Stimulated activated naive CD8-positive, alpha-beta T cell treated with anti-CD3 and anti-CD28 coated beads, Interleukin-15, amount 100 ng/mL, for 72 hours (primary cell): ENCODE data around the gene GRK1.

ENCODE experiments used
- ATAC-seq: fragments of 150-1000 bp; cut with Tn5 transposase; 2 replicates; pipeline ENCODE4 v1.10.0; 2021; ENCODE audit warnings: mild to moderate bottlenecking, moderate library complexity
- DNase-seq, 2 donors: peaks; one replicate each; pipeline ENCODE4 v3.0.0; 2021 to 2022
- H3K27ac Mint-ChIP-seq, 2 donors: one replicate each; pipeline ENCODE4 v1.8.0; 2022; ENCODE audit warnings: mild to moderate bottlenecking in 2 of 2, mixed read lengths in 2 of 2, moderate library complexity in 2 of 2
- H3K27me3 Mint-ChIP-seq: one replicate; pipeline ENCODE4 v1.8.0; 2022; ENCODE audit warnings: mixed read lengths
- H3K4me1 Mint-ChIP-seq: one replicate; pipeline ENCODE4 v1.8.0; 2022; ENCODE audit warnings: mild to moderate bottlenecking, mixed read lengths
- H3K4me3 Mint-ChIP-seq, 2 donors: one replicate each; pipeline ENCODE4 v1.8.0; 2022; ENCODE audit warnings: mild to moderate bottlenecking in 2 of 2, mixed read lengths in 2 of 2, moderate library complexity in 1 of 2
- H3K9me3 Mint-ChIP-seq, 2 donors: one replicate each; pipeline ENCODE4 v1.8.0; 2022; ENCODE audit warnings: mixed read lengths in 2 of 2

Gene GRK1

DNA sequence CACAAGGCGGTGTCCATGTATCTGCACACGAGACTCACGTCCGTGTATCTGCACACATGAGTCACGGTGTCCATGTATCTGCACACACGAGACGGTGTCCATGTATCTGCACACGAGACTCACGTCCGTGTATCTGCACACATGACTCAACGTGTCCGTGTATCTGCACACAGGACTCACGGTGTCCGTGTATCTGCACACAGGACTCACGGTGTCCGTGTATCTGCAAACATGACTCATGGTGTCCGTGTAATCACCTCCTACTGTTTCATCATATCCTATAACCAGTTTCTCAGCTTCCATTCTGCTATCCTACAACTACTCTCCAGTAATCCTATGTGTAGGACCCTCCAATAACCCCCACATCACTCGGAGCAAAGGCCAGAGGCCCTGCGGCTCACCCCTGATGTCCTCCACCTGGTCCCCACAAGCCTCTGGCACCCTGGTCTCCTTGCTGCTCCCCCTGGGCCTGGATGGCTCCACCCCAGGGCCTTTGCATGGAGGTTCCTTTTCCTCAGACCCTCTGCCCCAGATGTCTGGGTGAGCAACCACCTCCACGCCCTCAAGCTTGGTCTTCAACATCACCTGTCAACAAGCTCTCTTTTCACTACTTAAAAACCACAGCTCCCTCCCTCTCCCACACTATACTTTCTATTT is 89.5 kb downstream of the GRK1 start:
- DNase-seq (no peak), ATAC-seq (no peak)
- H3K27me3 Mint-ChIP-seq: peaks cover 61% of the 10 kb centered on the region
- peaks cover 0 to under 1% of the 10 kb centered on the region in 2 donors for H3K9me3 Mint-ChIP-seq
- peak overlapping the region in 1 of 2 donors; percentile 35 for H3K27ac Mint-ChIP-seq
- H3K4me1 Mint-ChIP-seq: peaks cover 26% of the 10 kb centered on the region
- no peak overlapping the region for H3K4me3 Mint-ChIP-seq

DNA sequence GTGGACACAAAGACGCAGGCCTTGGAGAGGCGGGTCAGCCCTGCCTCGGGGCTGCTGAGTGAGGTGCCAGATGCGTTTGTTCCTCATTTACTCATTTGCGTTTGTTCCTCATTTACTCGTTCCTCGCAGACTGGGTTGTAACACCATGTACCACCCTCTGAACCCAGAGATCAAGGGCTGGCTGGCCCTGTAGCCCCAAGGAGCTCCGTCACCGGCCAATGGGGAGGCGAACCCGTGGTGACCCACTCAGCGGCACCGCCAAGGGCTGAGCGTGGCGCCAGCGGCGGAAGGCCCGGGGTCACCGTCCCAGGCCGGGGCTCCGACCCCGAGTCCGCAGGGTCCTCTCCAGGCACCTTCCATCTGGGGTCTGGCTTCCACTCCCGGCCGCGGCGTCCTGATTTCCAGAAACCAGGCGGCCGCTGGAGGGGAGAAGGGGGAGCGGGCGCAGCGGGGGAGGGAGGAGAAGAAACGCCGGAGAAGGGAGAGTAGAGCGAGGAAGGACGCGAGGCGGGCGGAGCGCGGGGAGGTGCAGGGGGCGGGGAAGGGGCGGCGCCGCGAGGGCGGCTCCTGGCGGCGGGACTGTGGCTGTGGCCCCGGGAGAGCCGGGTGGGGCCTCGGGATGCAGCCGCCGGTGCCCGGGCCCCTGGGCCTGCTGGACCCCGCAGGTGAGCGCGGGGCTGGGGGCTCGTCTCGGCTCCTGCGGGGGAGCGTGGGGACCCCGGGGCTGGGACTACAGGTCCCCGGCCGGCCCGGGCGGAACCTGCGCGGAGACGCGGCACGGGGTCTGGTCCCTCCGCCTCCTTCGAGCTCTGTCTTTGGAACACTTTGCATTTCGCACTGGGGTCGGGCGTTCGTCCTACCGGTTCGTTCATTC is 91.9 kb downstream of the GRK1 start, which contains the start of gene TMEM255B:
Gene TMEM255B (plus strand): TSS at position 576 of the 874 bp plus-strand sequence. CDS start 44 bp downstream, at position 620.
- Mint-ChIP-seq H3K4me1 (peaks cover 26% of the 10 kb centered on the region), H3K4me3 (peak within 1 kb of the TSS; percentile 84 to 95), H3K27me3 (peaks cover 84% of the 10 kb centered on the region), H3K27ac (no peak within 1 kb of the TSS), H3K9me3 (no peaks in the 10 kb centered on the region)
- ATAC-seq (peak; percentile 92), DNase-seq (peak; percentile 46 to 62)

DNA sequence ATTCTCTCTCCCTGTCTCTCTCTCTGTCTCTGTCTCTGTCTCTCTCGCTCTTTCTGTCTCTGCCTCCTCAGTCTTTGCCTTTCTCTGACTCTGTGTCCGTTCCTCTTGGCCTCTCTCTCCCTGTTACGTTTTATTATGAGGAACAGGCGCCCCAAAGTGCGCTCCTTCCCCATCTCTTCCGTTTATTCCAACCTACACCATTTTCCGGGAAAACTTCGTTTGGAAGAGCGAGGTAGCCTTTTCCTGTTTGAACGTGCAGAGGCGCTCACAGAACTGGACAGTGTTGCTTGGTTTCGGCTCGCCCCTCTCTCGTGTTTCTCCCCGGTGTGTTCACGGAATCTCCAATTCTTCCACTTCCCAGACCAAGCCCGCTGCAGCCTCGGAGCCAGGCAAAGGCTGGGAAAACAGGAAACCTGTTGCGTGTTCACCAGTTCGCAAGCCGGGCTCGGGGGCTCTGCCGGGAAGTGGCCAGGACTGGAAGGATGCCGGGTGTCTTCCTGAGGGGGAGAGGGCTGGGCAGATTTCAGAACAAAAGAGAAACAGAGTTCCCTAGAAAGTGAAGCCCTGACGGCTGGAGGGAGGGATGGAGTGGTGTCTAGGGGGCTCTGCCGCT is 92.6 kb downstream of the GRK1 start:
- H3K4me3 Mint-ChIP-seq: peak overlapping the region; percentile 84 to 95
- no peak overlapping the region for H3K27ac Mint-ChIP-seq
- no peak for ATAC-seq
- DNase-seq: no peak
- H3K4me1 Mint-ChIP-seq: peaks cover 26% of the 10 kb centered on the region
- H3K27me3 Mint-ChIP-seq: peaks cover 80% of the 10 kb centered on the region
- H3K9me3 Mint-ChIP-seq: no peaks in the 10 kb centered on the region

DNA sequence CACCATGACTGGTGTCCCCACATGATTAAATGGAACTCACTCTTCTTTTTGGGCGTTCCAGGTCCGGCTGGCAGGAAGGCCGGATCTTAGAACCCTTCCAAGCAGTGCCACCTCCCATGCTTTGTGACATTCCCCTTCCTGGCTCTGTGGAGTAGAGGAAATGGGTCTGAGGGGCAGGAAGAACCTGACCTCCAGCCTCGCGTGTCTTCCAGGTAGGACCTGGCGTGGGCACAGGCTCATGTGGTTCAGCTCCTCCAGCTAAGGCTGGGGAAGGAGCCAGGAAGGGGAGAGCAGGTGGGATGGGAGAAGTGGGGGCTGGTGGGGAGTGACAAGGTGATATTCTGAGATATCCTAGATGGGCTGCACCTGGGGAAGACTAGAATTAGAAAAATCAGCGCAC is 94.1 kb downstream of the GRK1 start:
- Mint-ChIP-seq H3K4me3 (no peak overlapping the region), H3K9me3 (no peaks in the 10 kb centered on the region), H3K27ac (no peak overlapping the region), H3K4me1 (peaks cover 26% of the 10 kb centered on the region), H3K27me3 (peaks cover 82% of the 10 kb centered on the region)
- ATAC-seq (no peak), DNase-seq (no peak)

DNA sequence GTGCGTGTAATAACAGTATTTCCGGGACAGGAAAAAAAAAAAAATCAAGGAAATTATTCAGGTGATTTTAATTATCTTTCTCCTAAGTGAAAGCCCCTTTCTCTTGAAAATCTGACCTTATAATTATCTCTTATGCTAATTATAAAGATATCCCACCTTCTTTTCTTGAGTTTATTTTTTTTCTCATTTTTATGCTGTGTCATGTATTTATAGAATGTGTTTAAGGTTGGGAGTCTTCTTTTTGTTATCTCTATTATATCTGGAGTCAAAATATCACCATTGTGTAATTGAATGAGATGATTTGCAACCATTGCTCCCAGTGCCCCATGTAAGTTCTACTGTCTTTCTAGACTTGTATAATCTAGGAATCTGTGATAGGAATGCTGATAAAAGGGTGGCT is 95.1 kb downstream of the GRK1 start:
- Mint-ChIP-seq H3K4me3 (no peak overlapping the region), H3K9me3 (no peaks in the 10 kb centered on the region), H3K4me1 (peaks cover 18% of the 10 kb centered on the region), H3K27me3 (peaks cover 76% of the 10 kb centered on the region), H3K27ac (no peak overlapping the region)
- no peak for ATAC-seq
- DNase-seq: no peak

DNA sequence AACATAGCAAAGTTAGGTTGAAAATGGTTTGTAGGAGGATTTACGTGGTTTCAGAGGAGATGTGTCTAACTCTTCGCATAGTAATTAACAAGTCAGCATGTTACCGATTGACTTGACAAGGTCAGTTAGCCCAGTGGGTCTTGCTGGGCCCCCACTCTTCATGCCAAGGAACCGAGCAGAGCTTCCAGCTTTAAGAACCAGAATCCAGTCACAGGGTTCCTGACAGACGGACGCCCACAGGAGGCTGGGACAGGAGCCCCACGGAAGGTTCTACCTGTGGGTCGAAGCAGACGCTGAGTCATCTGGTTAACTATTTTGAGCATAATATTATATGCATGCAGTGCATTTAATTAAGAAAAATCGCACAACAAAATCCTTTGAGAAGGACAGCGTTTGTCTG is 95.5 kb downstream of the GRK1 start:
- Mint-ChIP-seq H3K9me3 (no peaks in the 10 kb centered on the region), H3K4me3 (no peak overlapping the region), H3K27me3 (peaks cover 76% of the 10 kb centered on the region), H3K4me1 (peaks cover 16% of the 10 kb centered on the region), H3K27ac (no peak overlapping the region)
- no peak for ATAC-seq
- no peak for DNase-seq

DNA sequence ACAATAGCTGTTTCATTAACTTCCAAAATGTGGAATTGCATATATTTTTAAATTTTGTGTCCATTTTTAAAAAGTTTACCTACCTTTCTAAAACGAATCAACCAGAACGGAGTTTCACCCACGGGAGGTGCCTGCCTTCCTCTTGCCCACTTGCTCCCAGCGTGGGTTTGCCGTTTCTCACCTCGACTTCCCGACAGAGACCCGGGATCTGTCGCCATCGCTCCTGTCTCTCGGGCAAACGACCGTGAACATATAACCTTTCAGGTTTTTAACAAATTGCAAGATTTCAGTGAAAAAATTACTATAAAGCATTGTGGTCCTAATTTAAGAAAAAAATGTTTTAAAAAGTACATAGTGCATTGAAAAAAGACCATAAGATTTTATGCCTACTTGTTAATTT is 96.2 kb downstream of the GRK1 start:
- H3K27me3 Mint-ChIP-seq: peaks cover 69% of the 10 kb centered on the region
- H3K4me1 Mint-ChIP-seq: peaks cover 13% of the 10 kb centered on the region
- H3K9me3 Mint-ChIP-seq: no peaks in the 10 kb centered on the region
- ATAC-seq: no peak
- peak overlapping the region in 1 of 2 donors; percentile 36 for H3K27ac Mint-ChIP-seq
- no peak for DNase-seq
- H3K4me3 Mint-ChIP-seq: no peak overlapping the region

DNA sequence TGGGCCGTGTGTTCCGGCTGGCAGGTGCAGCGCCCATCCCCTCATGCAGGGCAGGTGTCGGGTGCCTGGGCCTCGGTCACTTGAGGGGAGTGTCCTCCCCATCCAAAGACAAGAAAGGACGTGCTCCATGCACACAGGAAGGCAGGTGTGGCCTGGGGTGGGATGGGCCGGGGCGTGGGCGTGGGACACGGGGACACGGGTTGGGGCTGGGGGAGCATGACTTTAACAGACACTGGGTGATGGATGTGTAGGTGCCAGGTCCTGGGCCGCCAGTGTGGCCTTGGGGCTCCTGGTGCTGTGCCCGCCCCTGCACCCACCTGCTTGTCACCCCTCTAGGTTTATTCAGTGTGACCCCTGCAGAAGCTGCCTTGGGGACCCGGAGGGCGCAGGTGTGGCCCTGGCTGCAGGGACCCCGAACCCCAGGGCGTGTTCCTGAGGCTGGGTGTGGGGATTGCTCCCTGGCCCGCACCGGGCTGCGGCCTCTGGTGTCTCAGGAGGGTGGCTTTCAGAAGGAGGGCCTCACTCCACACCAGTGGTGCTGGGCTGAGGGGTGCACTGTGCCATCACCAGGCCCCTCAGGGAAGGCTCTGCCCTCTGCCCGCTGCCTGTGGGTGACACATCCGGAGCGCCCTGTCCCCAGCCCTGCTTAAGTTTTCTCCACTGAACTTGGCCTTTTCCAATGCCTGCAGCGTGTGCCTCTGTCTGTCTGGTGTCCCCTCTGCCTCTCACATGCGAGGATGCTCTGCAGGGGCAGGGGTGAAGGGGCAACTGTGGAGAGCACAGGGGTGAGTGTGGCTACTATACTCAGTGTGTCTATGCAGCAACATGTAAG is 97.2 kb downstream of the GRK1 start:
- Mint-ChIP-seq H3K27me3 (peaks cover 61% of the 10 kb centered on the region), H3K4me1 (peaks cover 7% of the 10 kb centered on the region)
- ATAC-seq: peak; percentile 35

DNA sequence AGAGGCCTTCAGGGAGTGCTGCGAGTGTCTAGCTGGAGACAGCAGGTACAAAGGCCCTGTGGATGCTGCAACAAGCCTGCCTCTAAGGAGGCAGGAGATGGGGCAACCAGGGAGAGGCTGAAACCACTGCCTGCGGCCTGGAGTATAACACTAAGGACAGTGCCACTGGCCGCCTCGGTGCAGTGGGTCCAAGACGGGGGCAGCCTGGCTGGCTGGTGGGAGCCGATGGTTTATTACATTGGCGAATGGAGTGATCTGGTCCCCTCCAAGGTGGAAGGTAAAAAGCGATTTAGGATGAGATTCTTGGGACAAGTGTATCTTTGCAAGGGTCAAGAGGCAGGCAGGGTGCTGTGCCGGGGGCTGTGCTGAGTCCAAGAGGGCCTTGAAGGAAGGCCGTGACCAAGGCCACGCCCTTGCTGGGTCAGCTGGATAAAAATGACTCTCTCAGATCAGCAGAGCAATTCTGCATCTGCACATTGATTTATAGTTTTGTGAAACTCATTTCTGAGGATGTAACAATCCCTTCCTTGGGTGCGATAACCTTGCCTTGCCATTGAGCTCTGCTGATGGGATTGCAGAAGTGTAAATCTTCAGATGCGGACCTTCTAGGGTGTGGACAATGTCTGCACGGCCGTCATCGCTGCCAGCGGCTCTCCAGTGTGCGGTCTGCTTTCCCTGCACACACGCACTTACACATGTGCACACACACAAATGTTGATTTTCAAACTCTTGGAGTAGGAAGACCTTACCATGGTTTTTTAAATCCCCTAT is 98.0 kb downstream of the GRK1 start:
- Mint-ChIP-seq H3K9me3 (no peaks in the 10 kb centered on the region), H3K27me3 (peaks cover 53% of the 10 kb centered on the region), H3K4me1 (no peaks in the 10 kb centered on the region), H3K27ac (no peak overlapping the region), H3K4me3 (no peak overlapping the region)
- no peak for DNase-seq
- ATAC-seq: no peak

More for the DNA sequence above, 97.2 kb downstream of the GRK1 start:
- Mint-ChIP-seq H3K27ac (no peak overlapping the region), H3K9me3 (no peaks in the 10 kb centered on the region), H3K4me3 (no peak overlapping the region)
- DNase-seq: no peak

DNA sequence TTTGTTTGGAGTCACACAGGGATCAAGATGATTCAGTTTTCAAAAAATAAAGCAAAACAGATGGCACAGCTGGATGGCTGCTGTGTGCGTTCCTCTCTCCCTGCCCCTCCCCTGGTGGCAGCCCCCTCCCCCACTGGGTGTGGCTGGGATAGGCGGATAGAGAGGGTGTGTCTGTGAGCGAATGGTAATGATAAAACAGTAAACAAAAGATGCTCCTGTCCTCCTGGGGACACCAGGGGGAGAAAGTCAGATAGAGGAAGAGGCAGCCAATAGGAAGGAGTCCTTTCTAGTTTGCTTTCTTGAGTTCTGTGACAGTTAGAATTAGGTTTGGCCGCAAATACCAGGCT is 98.5 kb downstream of the GRK1 start:
- H3K27me3 Mint-ChIP-seq: peaks cover 47% of the 10 kb centered on the region
- ATAC-seq (no peak), DNase-seq (no peak)
- H3K4me1 Mint-ChIP-seq: no peaks in the 10 kb centered on the region
- no peak overlapping the region for H3K4me3 Mint-ChIP-seq
- no peak overlapping the region for H3K27ac Mint-ChIP-seq
- no peaks in the 10 kb centered on the region for H3K9me3 Mint-ChIP-seq

DNA sequence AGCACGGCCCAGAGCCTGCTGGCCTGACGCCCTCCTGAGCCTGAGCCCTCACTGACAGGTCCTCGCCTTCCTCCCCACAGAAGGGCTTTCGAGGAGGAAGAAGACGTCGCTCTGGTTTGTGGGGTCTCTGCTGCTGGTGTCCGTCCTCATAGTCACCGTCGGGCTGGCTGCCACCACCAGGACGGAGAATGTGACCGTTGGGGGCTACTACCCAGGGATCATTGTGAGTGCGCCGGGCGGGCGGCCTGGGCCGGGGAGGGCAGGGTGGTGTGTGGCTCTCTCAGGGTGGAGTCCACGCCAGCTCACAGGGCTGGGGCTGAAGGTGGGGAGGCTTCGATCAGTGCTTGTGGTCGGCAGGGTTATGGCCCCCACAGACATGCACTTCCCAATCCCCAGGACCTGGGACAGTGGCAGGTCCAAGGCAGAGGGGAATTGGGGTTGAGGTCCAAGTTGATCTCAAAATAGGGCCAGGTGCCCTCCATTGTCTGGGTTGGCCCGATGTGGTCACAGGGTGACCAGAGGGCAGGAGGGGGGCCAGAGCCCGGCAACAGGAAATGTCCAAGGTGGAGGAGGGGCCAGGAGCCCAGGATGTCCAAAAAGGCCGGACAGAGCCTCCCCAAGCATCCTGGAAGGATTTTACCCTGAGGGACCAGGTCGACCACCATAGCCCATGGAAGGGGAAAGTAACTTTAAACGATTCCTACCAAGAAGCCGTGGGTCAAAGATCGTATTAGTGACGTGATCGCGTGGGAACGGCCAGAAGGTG is 99.2 kb downstream of the GRK1 start:
- Mint-ChIP-seq H3K9me3 (no peaks in the 10 kb centered on the region), H3K27ac (no peak overlapping the region), H3K4me1 (no peaks in the 10 kb centered on the region), H3K4me3 (no peak overlapping the region), H3K27me3 (peaks cover 41% of the 10 kb centered on the region)
- ATAC-seq (no peak), DNase-seq (no peak)

DNA sequence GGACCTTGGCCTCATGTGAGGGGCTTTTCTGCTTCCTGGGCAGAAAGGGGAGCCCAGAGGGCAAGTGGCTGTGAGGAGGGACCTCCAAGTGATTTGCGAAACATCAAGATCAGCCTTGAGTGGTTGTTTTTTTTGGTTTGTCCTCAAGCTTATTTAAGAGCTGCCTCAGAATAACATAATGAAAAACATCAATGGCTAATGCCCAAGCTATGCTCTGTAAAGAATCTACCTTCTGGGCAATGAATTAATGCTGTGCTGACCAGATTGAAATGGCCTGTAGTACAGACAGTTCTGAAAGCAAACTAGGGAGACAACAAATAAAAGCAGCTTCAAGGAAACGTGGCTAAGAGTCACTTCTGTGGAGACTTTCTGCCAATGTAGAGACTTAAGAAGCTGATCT is 100.3 kb downstream of the GRK1 start:
- ATAC-seq: no peak
- Mint-ChIP-seq H3K27me3 (peaks cover 29% of the 10 kb centered on the region), H3K27ac (no peak overlapping the region), H3K4me3 (no peak overlapping the region), H3K4me1 (peaks cover 6% of the 10 kb centered on the region), H3K9me3 (peaks cover 0 to under 1% of the 10 kb centered on the region in 2 donors)
- DNase-seq: no peak

DNA sequence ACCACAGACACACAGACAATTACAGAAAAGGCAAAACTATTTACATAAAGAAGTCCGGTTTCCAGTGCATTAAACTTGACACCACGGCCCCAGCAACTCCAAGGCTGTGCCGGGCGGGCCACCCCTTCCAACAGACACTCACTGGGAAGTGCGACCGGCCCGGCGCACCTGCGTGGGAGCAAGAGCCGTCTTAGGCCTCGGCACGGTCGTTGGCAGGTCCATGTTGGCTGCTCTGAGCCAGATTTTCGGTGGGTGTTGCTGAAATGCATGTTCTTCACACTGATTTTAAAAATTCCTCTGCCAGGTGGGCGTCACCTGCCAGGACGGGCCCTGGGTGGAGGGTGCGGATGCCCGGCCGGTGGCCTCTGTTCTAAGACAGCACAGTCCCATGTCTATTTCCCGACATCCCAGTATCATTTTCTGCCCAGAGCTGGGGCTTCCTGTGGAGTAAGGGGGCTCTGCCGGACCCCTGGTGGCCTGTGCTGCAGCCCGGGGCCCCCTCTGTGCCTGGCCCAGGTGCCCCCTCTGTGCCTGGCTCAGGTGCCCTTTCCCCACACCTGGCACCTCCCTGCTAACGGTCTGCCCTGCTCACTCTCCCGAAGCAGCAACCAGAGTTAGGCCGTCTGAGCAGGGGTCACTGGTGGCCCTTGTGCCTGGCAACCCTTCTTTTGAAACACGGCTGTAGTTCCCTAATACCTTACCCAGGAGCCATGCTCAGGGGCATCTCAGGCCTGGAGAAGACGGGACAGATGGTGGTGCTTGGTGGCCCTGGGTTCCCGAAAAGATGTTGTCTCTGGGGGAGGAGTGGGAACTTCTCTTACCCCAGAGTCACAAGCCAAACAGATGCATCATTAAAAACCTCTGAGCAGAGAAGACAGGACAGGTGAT is 101.2 kb downstream of the GRK1 start:
- ATAC-seq: no peak

More for the DNA sequence above, 101.2 kb downstream of the GRK1 start:
- Mint-ChIP-seq H3K27me3 (peaks cover 20% of the 10 kb centered on the region), H3K27ac (no peak overlapping the region), H3K9me3 (peaks cover 0 to 5% of the 10 kb centered on the region in 2 donors), H3K4me1 (peaks cover 7% of the 10 kb centered on the region), H3K4me3 (no peak overlapping the region)
- no peak for DNase-seq
